Neutrophil (primary cell): ENCODE data around the gene NPBWR2.

Source experiments
- H3K27ac ChIP-seq: fragments of 200-600 bp; sonication (generic); 2 replicates; pipeline ENCODE4 v1.5.1; 2016; ENCODE audit warnings: mild to moderate bottlenecking, moderate library complexity
- H3K27me3 ChIP-seq: fragments of 200-600 bp; sonication (generic); 2 replicates; pipeline ENCODE4 v1.6.0; 2016; ENCODE audit warnings: mild to moderate bottlenecking
- H3K36me3 ChIP-seq: fragments of 200-600 bp; sonication (generic); 2 replicates; pipeline ENCODE4 v1.5.1; 2017
- H3K4me1 ChIP-seq, 2 experiments: fragments of 200-600 bp in 1 of 2; sonication (generic) in 1 of 2; 1 replicate in 1 of 2; 2 replicates in 1 of 2; pipeline versions ENCODE4 v1.5.1 to v1.6.1; 2013 to 2016; ENCODE audit warnings: low read depth in 1 of 2, low read length in 1 of 2, mild to moderate bottlenecking in 1 of 2, moderate library complexity in 1 of 2; ENCODE audit not compliant: control insufficient read depth in 1 of 2, insufficient read depth in 1 of 2
- H3K4me3 ChIP-seq, 2 experiments: fragments of 200-600 bp in 1 of 2; sonication (generic) in 1 of 2; 1 replicate in 1 of 2; 2 replicates in 1 of 2; pipeline ENCODE4 v1.5.1; 2013 to 2016; ENCODE audit warnings: low read depth in 1 of 2, low read length in 1 of 2, mild to moderate bottlenecking in 1 of 2, moderate library complexity in 1 of 2
- H3K9me3 ChIP-seq: fragments of 200-600 bp; sonication (generic); 2 replicates; pipeline ENCODE4 v1.5.1; 2016
- CTCF ChIP-seq: fragments of 200-600 bp; sonication (generic); IDR thresholded peaks from 2 replicates; pipeline ENCODE4 v1.5.1; 2016; ENCODE audit warnings: antibody characterized with exemption

NPBWR2 gene

GRCh38 chr20:64106981-64107735 lies at the start of gene NPBWR2:
TSS of gene NPBWR2 (minus strand) at chr20:64107565. CDS start at chr20:64106831, 734 bp downstream.
- H3K4me3 ChIP-seq, result no peak within 1 kb of the TSS
- peaks cover 5 to 8% of the 10 kb centered on the region in 2 experiments for H3K4me1 ChIP-seq
- H3K27ac ChIP-seq, result no peak within 1 kb of the TSS
- no peaks in the 10 kb centered on the region for H3K36me3 ChIP-seq
- no peak for TF ChIP-seq CTCF
- H3K27me3 ChIP-seq, result peaks cover 50% of the 10 kb centered on the region
- H3K9me3 ChIP-seq, result no peaks in the 10 kb centered on the region

GRCh38 chr20:64156136-64156885 lies 48.9 kb upstream of the NPBWR2 start:
- H3K4me1 ChIP-seq, result no peaks in the 10 kb centered on the region
- no peaks in the 10 kb centered on the region for H3K36me3 ChIP-seq
- no peaks in the 10 kb centered on the region for H3K9me3 ChIP-seq
- H3K4me3 ChIP-seq, result no peak overlapping the region
- H3K27ac ChIP-seq, result no peak overlapping the region
- no peak for TF ChIP-seq CTCF
- peaks cover 24% of the 10 kb centered on the region for H3K27me3 ChIP-seq

- Histone ChIP-seq H3K4me1 (no peaks in the 10 kb centered on the region), H3K27ac (no peak overlapping the region), H3K4me3 (no peak overlapping the region), H3K9me3 (no peaks in the 10 kb centered on the region), H3K27me3 (peaks cover 16% of the 10 kb centered on the region), H3K36me3 (no peaks in the 10 kb centered on the region)
- TF ChIP-seq CTCF, result no peak
Measured at GRCh38 chr20:64155258-64156135, 48.1 kb upstream of the NPBWR2 start.

GRCh38 chr20:64154590-64155257 lies 47.4 kb upstream of the NPBWR2 start:
- H3K4me3 ChIP-seq, result no peak overlapping the region
- H3K27ac ChIP-seq, result no peak overlapping the region
- H3K27me3 ChIP-seq, result peaks cover 8% of the 10 kb centered on the region
- H3K36me3 ChIP-seq, result no peaks in the 10 kb centered on the region
- no peaks in the 10 kb centered on the region for H3K9me3 ChIP-seq
- no peak for TF ChIP-seq CTCF
- H3K4me1 ChIP-seq, result no peaks in the 10 kb centered on the region
